Trophoblast cell (in vitro differentiated cells and primary cell): ENCODE results near the gene CCN6.
"Not testable (repeated sequence)": the region's sequence is repeated elsewhere in the genome, so short reads cannot be mapped to it uniquely, and the experiment has no call there.

Experiments
- DNase-seq, 2 donors: peaks; one replicate each; pipeline ENCODE4 v3.0.0-alpha.2; 2016
- H2AFZ ChIP-seq: 2 replicates; pipeline ENCODE4 v1.6.1; 2013; ENCODE audit warnings: low read length, moderate library complexity, mild to moderate bottlenecking; ENCODE audit not compliant: insufficient read depth, poor library complexity
- H2AK5ac ChIP-seq: 2 replicates; pipeline ENCODE4 v1.6.1; 2013; ENCODE audit warnings: mild to moderate bottlenecking, low read length
- H2BK120ac ChIP-seq: 2 replicates; pipeline ENCODE4 v1.6.1; 2013; ENCODE audit warnings: low read length, mild to moderate bottlenecking, moderate library complexity; ENCODE audit not compliant: insufficient read depth, poor library complexity
- H2BK12ac ChIP-seq: 2 replicates; pipeline ENCODE4 v1.6.1; 2013; ENCODE audit warnings: mild to moderate bottlenecking, low read length, moderate library complexity
- H2BK5ac ChIP-seq: 2 replicates; pipeline ENCODE4 v1.6.1; 2013; ENCODE audit warnings: low read length, low read depth, moderate library complexity, mild to moderate bottlenecking; ENCODE audit not compliant: poor library complexity
- H3K14ac ChIP-seq: 2 replicates; pipeline ENCODE4 v1.6.1; 2013; ENCODE audit warnings: mild to moderate bottlenecking, low read length
- H3K18ac ChIP-seq: 2 replicates; pipeline ENCODE4 v1.6.1; 2013; ENCODE audit warnings: mild to moderate bottlenecking, low read length
- H3K23ac ChIP-seq: 2 replicates; pipeline ENCODE4 v1.6.1; 2013; ENCODE audit warnings: low read length
- H3K27ac ChIP-seq: 2 replicates; pipeline ENCODE4 v1.5.1; 2013; ENCODE audit warnings: low read depth, mild to moderate bottlenecking, inconsistent platforms, low read length, moderate library complexity
- H3K27me3 ChIP-seq: 2 replicates; pipeline ENCODE4 v1.6.1; 2013; ENCODE audit warnings: inconsistent platforms, mild to moderate bottlenecking, low read length, moderate library complexity; ENCODE audit not compliant: insufficient read depth
- H3K36me3 ChIP-seq, 2 experiments: 1 replicate in 1 of 2; 2 replicates in 1 of 2; pipeline ENCODE4 v1.6.1; 2013; ENCODE audit warnings: low read length in 2 of 2, mild to moderate bottlenecking in 2 of 2, moderate library complexity in 1 of 2; ENCODE audit not compliant: insufficient read depth in 2 of 2, control insufficient read depth in 1 of 2
- H3K4ac ChIP-seq: 2 replicates; pipeline ENCODE4 v1.6.1; 2013; ENCODE audit warnings: low read depth, mild to moderate bottlenecking, low read length, moderate library complexity
- H3K4me1 ChIP-seq, 2 experiments: 1 replicate in 1 of 2; 2 replicates in 1 of 2; pipeline ENCODE4 v1.6.1; 2013; ENCODE audit warnings: low read length in 2 of 2, mild to moderate bottlenecking in 2 of 2, moderate library complexity in 1 of 2; ENCODE audit not compliant: insufficient read depth in 2 of 2, control insufficient read depth in 1 of 2
- H3K4me2 ChIP-seq: 2 replicates; pipeline ENCODE4 v1.6.1; 2013; ENCODE audit warnings: inconsistent platforms, mild to moderate bottlenecking, low read length, moderate library complexity
- H3K4me3 ChIP-seq: 2 replicates; pipeline ENCODE4 v1.5.1; 2013; ENCODE audit warnings: mild to moderate bottlenecking, low read depth, low read length, inconsistent platforms
- H3K79me1 ChIP-seq: one replicate; pipeline ENCODE4 v1.6.1; 2013; ENCODE audit warnings: low read length
- H3K79me2 ChIP-seq: 2 replicates; pipeline ENCODE4 v1.6.1; 2013; ENCODE audit warnings: low read length, mild to moderate bottlenecking; ENCODE audit not compliant: control insufficient read depth, insufficient read depth, poor library complexity
- H3K9ac ChIP-seq: 2 replicates; pipeline ENCODE4 v1.6.1; 2013; ENCODE audit warnings: mild to moderate bottlenecking, low read length
- H3K9me3 ChIP-seq: 2 replicates; pipeline ENCODE4 v1.6.1; 2013; ENCODE audit warnings: low read depth, mild to moderate bottlenecking, control low read depth, inconsistent platforms, low read length; ENCODE audit not compliant: insufficient read depth
- H4K12ac ChIP-seq: 2 replicates; pipeline ENCODE4 v1.6.1; 2013; ENCODE audit warnings: low read depth, mild to moderate bottlenecking, low read length, moderate library complexity
- H4K8ac ChIP-seq: 2 replicates; pipeline ENCODE4 v1.6.1; 2013; ENCODE audit warnings: low read depth, mild to moderate bottlenecking, low read length, moderate library complexity
- H4K91ac ChIP-seq: one replicate; pipeline ENCODE4 v1.6.1; 2013; ENCODE audit warnings: low read depth, mild to moderate bottlenecking, low read length, moderate library complexity
- WGBS: extraction: QIAGEN DNeasy Blood & Tissue Kit; methylation state at CpG from one replicate; pipeline ENCODE4 v1.1.7; 2013; ENCODE audit warnings: missing lambda C conversion rate; ENCODE audit not compliant: insufficient read length, insufficient coverage; ENCODE audit errors: extremely low coverage; 5-methylcytosine and 5-hydroxymethylcytosine counted together

The CCN6 gene

GRCh38 chr6:112044856-112045255 is 9.0 kb upstream of the CCN6 start:
- H3K4ac ChIP-seq, result no peak overlapping the region
- no peak overlapping the region for H4K91ac ChIP-seq
- WGBS, result no CpG with 5 or more reads among the region's 3 CpGs
- H2AFZ ChIP-seq, result no peak overlapping the region
- H4K12ac ChIP-seq, result no peak overlapping the region
- H3K9ac ChIP-seq, result no peak overlapping the region
- no peak overlapping the region for H3K4me3 ChIP-seq
- H3K14ac ChIP-seq, result no peak overlapping the region
- H3K79me1 ChIP-seq, result no peaks in the 10 kb centered on the region
- no peak overlapping the region for H3K27ac ChIP-seq
- peak; percentile 50 to 61 for DNase-seq
- H4K8ac ChIP-seq, result no peak overlapping the region
- no peaks in the 10 kb centered on the region for H3K9me3 ChIP-seq
- H3K23ac ChIP-seq, result no peak overlapping the region
- peaks cover 0 to 3% of the 10 kb centered on the region in 2 experiments for H3K4me1 ChIP-seq
- no peak overlapping the region for H2BK12ac ChIP-seq
- H3K18ac ChIP-seq, result no peak overlapping the region
- no peak overlapping the region for H2BK120ac ChIP-seq
- H2BK5ac ChIP-seq, result no peak overlapping the region
- H3K79me2 ChIP-seq, result no peaks in the 10 kb centered on the region
- no peak overlapping the region for H3K4me2 ChIP-seq
- H3K27me3 ChIP-seq, result no peaks in the 10 kb centered on the region
- no peaks in the 10 kb centered on the region for H3K36me3 ChIP-seq
- H2AK5ac ChIP-seq, result no peak overlapping the region

DNA sequence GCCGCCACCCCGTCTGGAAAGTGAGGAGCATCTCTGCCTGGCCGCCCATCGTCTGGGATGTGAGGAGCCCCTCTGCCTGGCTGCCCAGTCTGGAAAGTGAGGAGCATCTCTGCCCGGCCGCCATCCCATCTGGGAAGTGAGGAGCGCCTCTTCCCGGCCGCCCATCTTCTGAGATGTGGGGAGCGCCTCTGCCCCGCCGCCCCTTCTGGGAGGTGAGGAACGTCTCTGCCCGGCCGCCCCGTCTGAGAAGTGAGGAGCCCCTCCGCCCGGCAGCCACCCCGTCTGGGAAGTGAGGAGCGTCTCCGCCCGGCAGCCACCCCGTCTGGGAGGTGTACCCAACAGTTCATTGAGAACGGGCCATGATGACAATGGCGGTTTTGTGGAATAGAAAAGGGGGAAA is 6.4 kb upstream of the CCN6 start:
- not testable (repeated sequence) for H2BK5ac ChIP-seq, H3K79me1 ChIP-seq, H3K4ac ChIP-seq, H3K4me3 ChIP-seq, H2BK120ac ChIP-seq, H3K4me2 ChIP-seq, H3K18ac ChIP-seq, H4K91ac ChIP-seq, H2AK5ac ChIP-seq, H3K27ac ChIP-seq, H3K9ac ChIP-seq, H3K36me3 ChIP-seq, H3K79me2 ChIP-seq, H2BK12ac ChIP-seq, H3K23ac ChIP-seq, DNase-seq, H3K9me3 ChIP-seq, H4K12ac ChIP-seq, H3K4me1 ChIP-seq, H3K27me3 ChIP-seq, H2AFZ ChIP-seq, H3K14ac ChIP-seq, H4K8ac ChIP-seq
- WGBS, result no CpG with 5 or more reads among the region's 25 CpGs

DNA sequence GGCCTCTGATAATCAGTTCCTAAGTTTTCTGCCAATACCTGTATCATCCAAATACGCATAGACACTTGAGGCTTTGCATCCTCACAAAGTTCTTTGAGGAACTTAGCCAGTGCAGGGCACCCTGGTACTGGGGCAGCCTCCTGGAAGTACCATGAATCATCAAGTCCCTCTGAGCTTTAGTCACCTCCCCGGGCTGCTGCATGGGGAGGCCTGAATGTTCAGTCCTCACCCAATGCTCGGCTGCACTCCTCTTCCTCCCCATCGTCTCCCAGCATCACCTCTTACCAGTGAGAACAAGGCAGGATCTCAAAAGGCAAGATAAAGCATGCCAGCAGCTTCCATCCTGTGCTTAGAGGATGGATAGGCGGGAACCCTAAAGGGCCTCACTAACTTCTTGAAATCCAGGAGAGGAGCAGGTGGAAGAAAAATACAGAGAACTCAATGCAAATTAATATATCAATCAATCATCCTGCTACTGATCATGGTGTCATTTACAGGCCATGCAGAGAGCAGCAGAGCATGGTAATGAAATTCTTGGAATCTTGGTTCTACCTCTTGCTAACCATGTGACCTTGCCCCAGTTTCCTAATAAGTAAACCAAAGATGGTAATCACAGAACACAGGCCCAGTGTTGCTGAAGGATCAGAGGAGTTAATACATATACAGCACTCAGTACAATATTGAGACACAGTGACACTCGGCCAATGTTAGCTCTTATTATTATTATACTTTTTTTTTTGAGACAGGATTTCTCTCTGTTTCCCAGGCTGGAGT is 4.7 kb upstream of the CCN6 start:
- Histone ChIP-seq H3K4me2 (no peak overlapping the region), H3K27me3 (no peaks in the 10 kb centered on the region), H3K14ac (no peak overlapping the region), H2BK120ac (no peak overlapping the region), H3K18ac (no peak overlapping the region), H4K8ac (no peak overlapping the region), H3K79me2 (no peaks in the 10 kb centered on the region), H3K23ac (no peak overlapping the region), H3K4me1 (no peaks in the 10 kb centered on the region), H4K91ac (no peak overlapping the region), H3K36me3 (no peaks in the 10 kb centered on the region), H2AFZ (no peak overlapping the region), H3K79me1 (no peaks in the 10 kb centered on the region), H3K27ac (no peak overlapping the region), H3K4me3 (no peak overlapping the region), H4K12ac (no peak overlapping the region), H2BK12ac (no peak overlapping the region), H2BK5ac (no peak overlapping the region), H3K9ac (no peak overlapping the region), H3K4ac (no peak overlapping the region), H2AK5ac (no peak overlapping the region), H3K9me3 (no peaks in the 10 kb centered on the region)
- DNase-seq, result no peak
- whole genome bisulfite sequencing, result no CpG with 5 or more reads among the region's 6 CpGs

- Histone ChIP-seq H3K27me3 (no peaks in the 10 kb centered on the region), H3K4ac (no peak overlapping the region), H2BK5ac (no peak overlapping the region), H2BK12ac (no peak overlapping the region), H3K79me1 (no peaks in the 10 kb centered on the region), H3K36me3 (no peaks in the 10 kb centered on the region), H3K9me3 (no peaks in the 10 kb centered on the region), H3K4me2 (no peak overlapping the region), H4K12ac (no peak overlapping the region), H2BK120ac (no peak overlapping the region), H2AK5ac (no peak overlapping the region), H3K14ac (no peak overlapping the region), H3K79me2 (no peaks in the 10 kb centered on the region), H3K23ac (no peak overlapping the region), H3K9ac (no peak overlapping the region), H3K18ac (no peak overlapping the region), H4K91ac (no peak overlapping the region), H4K8ac (no peak overlapping the region), H3K4me1 (no peaks in the 10 kb centered on the region), H3K4me3 (no peak overlapping the region), H2AFZ (no peak overlapping the region), H3K27ac (no peak overlapping the region)
- DNase-seq, result no peak
- WGBS, result no CpG with 5 or more reads among the region's 7 CpGs
Measured at GRCh38 chr6:112049996-112050395, 3.9 kb upstream of the CCN6 start.
